ENCODE measurements around the gene LARGE1. TPM values are rescaled to one million over a fixed set of nuclear protein-coding genes. Genes with fewer than 3 reads are reported as not detected.

Gene LARGE1
- total and polyA plus RNA-seq, 11 donors = 31.2 to 211 (median 129) TPM

GRCh38 chr22:33599596-33599995 lies 320.7 kb downstream of the LARGE1 start:
- WGBS, 4 donors = 55 to 68% (median 64%) methylated on average over 7 of the region's 7 CpGs
- intact Hi-C loops (cut with DNase I) = loop anchor here in 2 of 10 donors (10.0 kb wide), 1 partner anchor 315 kb away; no protein-coding TSS in a partner anchor
- no peak for TF ChIP-seq POLR2A (IDR thresholded peaks at IDR 0.05)
- TF ChIP-seq, protein P1, sequence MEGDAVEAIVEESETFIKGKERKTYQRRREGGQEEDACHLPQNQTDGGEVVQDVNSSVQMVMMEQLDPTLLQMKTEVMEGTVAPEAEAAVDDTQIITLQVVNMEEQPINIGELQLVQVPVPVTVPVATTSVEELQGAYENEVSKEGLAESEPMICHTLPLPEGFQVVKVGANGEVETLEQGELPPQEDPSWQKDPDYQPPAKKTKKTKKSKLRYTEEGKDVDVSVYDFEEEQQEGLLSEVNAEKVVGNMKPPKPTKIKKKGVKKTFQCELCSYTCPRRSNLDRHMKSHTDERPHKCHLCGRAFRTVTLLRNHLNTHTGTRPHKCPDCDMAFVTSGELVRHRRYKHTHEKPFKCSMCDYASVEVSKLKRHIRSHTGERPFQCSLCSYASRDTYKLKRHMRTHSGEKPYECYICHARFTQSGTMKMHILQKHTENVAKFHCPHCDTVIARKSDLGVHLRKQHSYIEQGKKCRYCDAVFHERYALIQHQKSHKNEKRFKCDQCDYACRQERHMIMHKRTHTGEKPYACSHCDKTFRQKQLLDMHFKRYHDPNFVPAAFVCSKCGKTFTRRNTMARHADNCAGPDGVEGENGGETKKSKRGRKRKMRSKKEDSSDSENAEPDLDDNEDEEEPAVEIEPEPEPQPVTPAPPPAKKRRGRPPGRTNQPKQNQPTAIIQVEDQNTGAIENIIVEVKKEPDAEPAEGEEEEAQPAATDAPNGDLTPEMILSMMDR (IDR thresholded peaks at IDR 0.05) = no peak
- H3K4me3 ChIP-seq = no peak overlapping the region
- no peaks in the 10 kb centered on the region for H3K27me3 ChIP-seq
- H3K9me3 ChIP-seq = no peaks in the 10 kb centered on the region
- H3K36me3 ChIP-seq = peaks cover 0 to 16% (median 0%) of the 10 kb centered on the region in 9 donors
- ATAC-seq = peak in 3 of 4 donors; percentile 47 to 58 (median 49)
- no peak for DNase-seq
- peak overlapping the region in 3 of 12 donors; percentile 11 to 51 (median 18) for H3K27ac ChIP-seq
- H3K4me1 ChIP-seq = peaks cover 0 to 16% (median 3%) of the 10 kb centered on the region in 12 donors

- 80 to 100% (median 86%) methylated on average over 1 of the region's 1 CpG for WGBS, 4 donors
- intact Hi-C loops (cut with DNase I) = loop anchor here in 2 of 10 donors (10.0 kb wide), 1 partner anchor 316 kb away; no protein-coding TSS in a partner anchor
Observed at GRCh38 chr22:33598821-33599220, 321.5 kb downstream of the LARGE1 start.

GRCh38 chr22:33597274-33597985 lies 322.8 kb downstream of the LARGE1 start:
- peaks cover 0 to 2% (median 0%) of the 10 kb centered on the region in 9 donors for H3K36me3 ChIP-seq
- WGBS, 4 donors = 68 to 77% (median 74%) methylated on average over 6 of the region's 6 CpGs
- TF ChIP-seq, protein P1 (IDR thresholded peaks at IDR 0.05) = no peak
- no peak for TF ChIP-seq POLR2A (IDR thresholded peaks at IDR 0.05)
- no peaks in the 10 kb centered on the region for H3K27me3 ChIP-seq
- peak in 3 of 4 donors; percentile 15 to 63 (median 57) for ATAC-seq
- DNase-seq = peak in 2 of 5 donors; percentile 38 to 44
- intact Hi-C loops (cut with DNase I) = loop anchor here in 2 of 10 donors (10.0 kb wide), 1 partner anchor 317 kb away; no protein-coding TSS in a partner anchor
- H3K4me1 ChIP-seq = peaks cover 0 to 15% (median 1%) of the 10 kb centered on the region in 12 donors
- H3K27ac ChIP-seq = no peak overlapping the region
- H3K4me3 ChIP-seq = no peak overlapping the region
- H3K9me3 ChIP-seq = no peaks in the 10 kb centered on the region

More at GRCh38 chr22:33598821-33599220, 321.5 kb downstream of the LARGE1 start:
- TF ChIP-seq, protein P1 (IDR thresholded peaks at IDR 0.05) = no peak
- TF ChIP-seq POLR2A (IDR thresholded peaks at IDR 0.05) = no peak
- Histone ChIP-seq H3K27me3 (no peaks in the 10 kb centered on the region), H3K9me3 (no peaks in the 10 kb centered on the region), H3K36me3 (peaks cover 0 to 9% (median 0%) of the 10 kb centered on the region in 9 donors), H3K4me1 (peaks cover 0 to 15% (median 1%) of the 10 kb centered on the region in 12 donors), H3K27ac (peak overlapping the region in 2 of 12 donors; percentile 18 to 51), H3K4me3 (no peak overlapping the region)
- DNase-seq (no peak), ATAC-seq (no peak)

DNA sequence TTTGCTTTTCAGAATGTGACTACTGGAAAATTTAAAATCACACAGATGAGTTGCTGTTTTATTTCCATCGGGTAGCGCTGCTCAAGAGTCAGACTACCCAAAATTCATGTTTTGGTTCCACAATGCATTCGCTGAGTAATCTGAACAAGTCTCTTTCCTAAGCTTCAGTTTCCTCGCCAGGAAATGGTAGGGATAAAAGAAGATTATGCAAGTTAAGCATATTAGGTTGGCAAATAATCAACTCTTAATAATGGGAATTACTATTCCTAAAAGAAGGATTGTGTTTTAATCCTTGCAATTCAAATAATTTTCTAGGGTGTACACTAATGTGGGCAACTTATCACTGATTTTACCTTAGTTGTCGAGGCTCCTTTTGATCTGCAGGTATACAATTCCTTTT lies 326.5 kb downstream of the LARGE1 start:
- DNase-seq (no peak), ATAC-seq (no peak)
- H3K27ac ChIP-seq = no peak overlapping the region
- H3K9me3 ChIP-seq = no peaks in the 10 kb centered on the region
- no peak overlapping the region for H3K4me3 ChIP-seq
- 95 to 97% (median 96%) methylated on average over 5 of the region's 5 CpGs for WGBS, 4 donors
- no peaks in the 10 kb centered on the region for H3K36me3 ChIP-seq
- no peaks in the 10 kb centered on the region for H3K27me3 ChIP-seq
- peaks cover 0 to 9% (median 0%) of the 10 kb centered on the region in 12 donors for H3K4me1 ChIP-seq
- intact Hi-C loops (cut with DNase I) = loop anchor here in 2 of 10 donors (10.0 kb wide), 1 partner anchor 321 kb away; no protein-coding TSS in a partner anchor
- no peak for TF ChIP-seq POLR2A (IDR thresholded peaks at IDR 0.05)
- TF ChIP-seq, protein P1 (IDR thresholded peaks at IDR 0.05) = no peak
